OCI-LY7 (cell line): ENCODE measurements around the gene SYNM. TPM values are rescaled to one million over a fixed set of nuclear protein-coding genes. Genes with fewer than 3 reads are reported as not detected.

Experiments
- BruUV-seq: library from RNA; stranded (reverse); fragments of 400-500 nt; replicated peaks from 2 replicates; lab custom pipeline; 2021; lab: Mats Ljungman, UMichigan
- CTCF ChIA-PET: fragments of 300-600 bp; sonication (Branson Sonifier 250); formaldehyde crosslinking; loops from one replicate; lab custom pipeline; 2022; ENCODE audit warnings: antibody characterized with exemption; ENCODE audit not compliant: unreplicated experiment; lab: Charles Lee
- POLR2A ChIA-PET: fragments of 300-600 bp; sonication (Branson Sonifier 250); formaldehyde crosslinking; loops from one replicate; lab custom pipeline; 2022; ENCODE audit warnings: antibody characterized with exemption; lab: Charles Lee
- DNase-seq: peaks from one replicate; pipeline ENCODE4 v3.0.0-alpha.2; 2015; ENCODE audit warnings: low spot score
- H2AFZ ChIP-seq: fragments of 200-600 bp; sonication (generic), shearing (Covaris generic); 2 replicates; pipeline ENCODE4 v1.6.1; 2014; ENCODE audit warnings: mild to moderate bottlenecking, antibody characterized with exemption, low read length, moderate library complexity
- H3K27ac ChIP-seq: fragments of 200-600 bp; sonication (generic); 2 replicates; pipeline ENCODE4 v1.5.1; 2014; ENCODE audit warnings: mixed run types, low read depth, mild to moderate bottlenecking, moderate library complexity, low read length, inconsistent platforms; ENCODE audit not compliant: poor library complexity, severe bottlenecking
- H3K36me3 ChIP-seq: fragments of 200-600 bp; sonication (generic); 2 replicates; pipeline ENCODE4 v1.6.1; 2014; ENCODE audit warnings: mild to moderate bottlenecking, antibody characterized with exemption, low read length, moderate library complexity, mixed read lengths; ENCODE audit not compliant: insufficient read depth
- H3K4me1 ChIP-seq: fragments of 200-600 bp; sonication (generic); 2 replicates; pipeline ENCODE4 v1.5.1; 2014; ENCODE audit warnings: mild to moderate bottlenecking, low read length; ENCODE audit not compliant: insufficient read depth, poor library complexity, severe bottlenecking
- H3K4me2 ChIP-seq: fragments of 200-600 bp; sonication (generic); 2 replicates; pipeline ENCODE4 v1.6.1; 2014; ENCODE audit warnings: mild to moderate bottlenecking, low read length
- H3K4me3 ChIP-seq: fragments of 200-600 bp; sonication (generic); 2 replicates; pipeline ENCODE4 v1.5.1; 2014; ENCODE audit warnings: mild to moderate bottlenecking, low read depth, low read length; ENCODE audit not compliant: poor library complexity, severe bottlenecking
- H3K79me2 ChIP-seq: fragments of 200-600 bp; sonication (generic); 2 replicates; pipeline ENCODE4 v1.6.1; 2016; ENCODE audit warnings: low read depth, mild to moderate bottlenecking, low read length, moderate library complexity, mixed read lengths; ENCODE audit not compliant: insufficient read depth
- H3K9me2 ChIP-seq: fragments of 200-600 bp; sonication (generic); 2 replicates; pipeline ENCODE4 v1.6.1; 2016; ENCODE audit warnings: mild to moderate bottlenecking, low read length, mixed read lengths; ENCODE audit not compliant: insufficient read depth
- H3K9me3 ChIP-seq: fragments of 200-600 bp; sonication (generic); 2 replicates; pipeline ENCODE4 v1.6.1; 2014; ENCODE audit warnings: mild to moderate bottlenecking, mixed run types, low read length, mixed read lengths
- H4K20me1 ChIP-seq: fragments of 200-600 bp; sonication (generic); 2 replicates; pipeline ENCODE4 v1.6.1; 2014; ENCODE audit warnings: mild to moderate bottlenecking, antibody characterized with exemption, low read length, moderate library complexity, mixed read lengths; ENCODE audit not compliant: insufficient read depth
- EZH2phosphoT487 ChIP-seq: fragments of 200-600 bp; sonication (generic); IDR thresholded peaks from 2 replicates; pipeline ENCODE4 v1.6.1; 2018; ENCODE audit warnings: low read depth, borderline replicate concordance, mild to moderate bottlenecking, mixed run types, antibody characterized with exemption, low read length, moderate library complexity, mixed read lengths
- intact Hi-C: fragments of 100-400 bp; cut with micrococcal nuclease; formaldehyde crosslinking; loops from one replicate; pipeline ENCODE4 v1.10.0; 2022; ENCODE audit not compliant: unreplicated experiment
- total RNA-seq, 2 experiments: library from RNA; depleted of rRNA in 1 of 2; stranded (reverse); fragments of >200 nt in 1 of 2; shearing (Covaris generic) in 1 of 2; gene quantifications; 2 replicates each; pipeline ENCODE4 v1.2.3, GENCODE V29; 2014 to 2022
- TF ChIP-seq, protein P1 (sequence below): fragments of 200-600 bp; sonication (generic); conservative IDR thresholded peaks from 2 replicates; pipeline ENCODE4 v1.5.1; 2014; ENCODE audit warnings: mild to moderate bottlenecking, antibody characterized with exemption, low read length, moderate library complexity, mixed read lengths

SYNM gene
- total RNA-seq, 2 experiments from 2014 or later, result 0.08 to 0.41 TPM

DNA sequence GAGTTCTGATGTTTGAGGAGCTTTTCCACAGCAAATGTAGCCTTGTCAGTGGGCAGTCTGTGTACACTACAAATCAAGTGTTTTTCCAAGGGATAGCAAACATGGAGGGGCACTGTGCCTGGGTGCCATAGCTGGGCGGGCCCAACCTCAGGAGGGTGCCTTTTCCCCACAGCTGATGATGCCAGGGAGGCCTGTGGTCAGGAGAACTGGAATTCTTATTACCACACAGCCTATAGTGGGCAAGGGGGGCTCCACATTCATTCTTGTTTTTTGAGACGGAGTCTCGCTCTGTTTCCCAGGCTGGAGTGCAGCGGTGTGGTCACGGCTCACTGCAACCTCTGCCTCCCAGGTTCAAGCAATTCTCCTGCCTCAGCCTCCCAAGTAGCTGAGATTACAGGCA, 41.8 kb downstream of the SYNM start:
- TF ChIP-seq EZH2phosphoT487, result no peak
- TF ChIP-seq, protein P1, sequence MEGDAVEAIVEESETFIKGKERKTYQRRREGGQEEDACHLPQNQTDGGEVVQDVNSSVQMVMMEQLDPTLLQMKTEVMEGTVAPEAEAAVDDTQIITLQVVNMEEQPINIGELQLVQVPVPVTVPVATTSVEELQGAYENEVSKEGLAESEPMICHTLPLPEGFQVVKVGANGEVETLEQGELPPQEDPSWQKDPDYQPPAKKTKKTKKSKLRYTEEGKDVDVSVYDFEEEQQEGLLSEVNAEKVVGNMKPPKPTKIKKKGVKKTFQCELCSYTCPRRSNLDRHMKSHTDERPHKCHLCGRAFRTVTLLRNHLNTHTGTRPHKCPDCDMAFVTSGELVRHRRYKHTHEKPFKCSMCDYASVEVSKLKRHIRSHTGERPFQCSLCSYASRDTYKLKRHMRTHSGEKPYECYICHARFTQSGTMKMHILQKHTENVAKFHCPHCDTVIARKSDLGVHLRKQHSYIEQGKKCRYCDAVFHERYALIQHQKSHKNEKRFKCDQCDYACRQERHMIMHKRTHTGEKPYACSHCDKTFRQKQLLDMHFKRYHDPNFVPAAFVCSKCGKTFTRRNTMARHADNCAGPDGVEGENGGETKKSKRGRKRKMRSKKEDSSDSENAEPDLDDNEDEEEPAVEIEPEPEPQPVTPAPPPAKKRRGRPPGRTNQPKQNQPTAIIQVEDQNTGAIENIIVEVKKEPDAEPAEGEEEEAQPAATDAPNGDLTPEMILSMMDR, result no peak
- ChIA-PET POLR2A (no interaction called here), CTCF (no interaction called here)
- Histone ChIP-seq H3K79me2 (no peaks in the 10 kb centered on the region), H3K36me3 (no peaks in the 10 kb centered on the region), H3K9me3 (no peaks in the 10 kb centered on the region), H3K9me2 (no peaks in the 10 kb centered on the region), H2AFZ (no peak overlapping the region), H3K4me1 (no peaks in the 10 kb centered on the region), H3K4me3 (no peak overlapping the region), H4K20me1 (no peaks in the 10 kb centered on the region), H3K27ac (no peak overlapping the region), H3K4me2 (no peak overlapping the region)
- DNase-seq, result no peak
- no TSS peak for BruUV-seq
- intact Hi-C loops, result no loop called here

DNA sequence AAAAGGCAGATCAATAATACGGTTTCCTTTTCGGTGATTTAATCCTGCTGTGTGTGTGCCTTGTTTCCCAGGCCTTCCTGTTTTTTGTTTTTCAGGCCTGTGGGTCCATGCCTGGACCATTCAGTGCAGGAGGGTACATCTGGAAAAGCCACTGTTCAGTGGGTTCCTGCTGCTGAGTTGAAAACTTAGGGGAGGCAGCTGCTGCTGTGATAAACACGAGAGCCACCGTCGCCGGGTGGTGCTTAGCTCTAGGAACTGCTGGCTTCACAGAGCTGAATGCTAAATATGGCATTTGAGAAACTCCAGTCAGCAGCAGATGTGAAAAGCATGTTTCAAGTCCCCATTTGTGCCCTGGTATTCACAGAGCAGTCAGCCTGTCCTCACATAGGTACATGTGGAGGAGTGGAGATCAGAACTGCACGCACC, 44.0 kb downstream of the SYNM start:
- DNase-seq, result no peak
- intact Hi-C loops, result no loop called here
- ChIA-PET POLR2A (no interaction called here), CTCF (no interaction called here)
- Histone ChIP-seq H3K79me2 (no peaks in the 10 kb centered on the region), H2AFZ (no peak overlapping the region), H3K36me3 (no peaks in the 10 kb centered on the region), H3K4me1 (no peaks in the 10 kb centered on the region), H3K4me3 (no peak overlapping the region), H3K4me2 (no peak overlapping the region), H3K27ac (no peak overlapping the region), H3K9me3 (no peaks in the 10 kb centered on the region), H3K9me2 (no peaks in the 10 kb centered on the region), H4K20me1 (no peaks in the 10 kb centered on the region)
- TF ChIP-seq, protein P1, result no peak
- no peak for TF ChIP-seq EZH2phosphoT487
- BruUV-seq, result no TSS peak

DNA sequence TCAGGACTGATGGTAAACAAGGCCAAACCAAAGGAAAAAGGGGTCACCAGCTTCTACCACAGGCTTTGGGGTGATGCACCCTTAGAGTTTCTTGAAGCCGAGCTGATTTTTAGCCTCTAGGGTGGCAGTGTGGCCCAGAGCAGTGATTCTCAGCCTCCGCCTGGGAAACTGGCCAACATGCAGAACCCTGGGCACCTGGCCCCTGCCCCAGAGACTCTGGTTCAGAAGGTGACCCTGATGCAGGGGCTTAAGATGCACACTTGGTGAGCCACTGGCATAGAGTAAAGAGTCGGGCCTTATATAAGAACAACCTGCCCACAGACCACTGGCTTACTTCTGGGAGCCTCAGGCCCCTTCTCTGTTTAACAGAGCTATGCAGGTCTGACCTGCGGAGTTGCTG, 44.5 kb downstream of the SYNM start:
- Histone ChIP-seq H4K20me1 (no peaks in the 10 kb centered on the region), H3K9me3 (no peaks in the 10 kb centered on the region), H3K4me1 (no peaks in the 10 kb centered on the region), H3K27ac (no peak overlapping the region), H3K9me2 (no peaks in the 10 kb centered on the region), H3K79me2 (no peaks in the 10 kb centered on the region), H2AFZ (no peak overlapping the region), H3K4me2 (no peak overlapping the region), H3K4me3 (no peak overlapping the region), H3K36me3 (no peaks in the 10 kb centered on the region)
- POLR2A ChIA-PET, result no interaction called here
- CTCF ChIA-PET, result no interaction called here
- intact Hi-C loops, result no loop called here
- no peak for TF ChIP-seq EZH2phosphoT487
- TF ChIP-seq, protein P1, result no peak
- DNase-seq, result no peak
- BruUV-seq, result no TSS peak
